ENCODE data around the gene IGLON5.
A peak's percentile ranks its signal among the peaks of the same experiment; 100 is the strongest.

IGLON5 gene

DNA sequence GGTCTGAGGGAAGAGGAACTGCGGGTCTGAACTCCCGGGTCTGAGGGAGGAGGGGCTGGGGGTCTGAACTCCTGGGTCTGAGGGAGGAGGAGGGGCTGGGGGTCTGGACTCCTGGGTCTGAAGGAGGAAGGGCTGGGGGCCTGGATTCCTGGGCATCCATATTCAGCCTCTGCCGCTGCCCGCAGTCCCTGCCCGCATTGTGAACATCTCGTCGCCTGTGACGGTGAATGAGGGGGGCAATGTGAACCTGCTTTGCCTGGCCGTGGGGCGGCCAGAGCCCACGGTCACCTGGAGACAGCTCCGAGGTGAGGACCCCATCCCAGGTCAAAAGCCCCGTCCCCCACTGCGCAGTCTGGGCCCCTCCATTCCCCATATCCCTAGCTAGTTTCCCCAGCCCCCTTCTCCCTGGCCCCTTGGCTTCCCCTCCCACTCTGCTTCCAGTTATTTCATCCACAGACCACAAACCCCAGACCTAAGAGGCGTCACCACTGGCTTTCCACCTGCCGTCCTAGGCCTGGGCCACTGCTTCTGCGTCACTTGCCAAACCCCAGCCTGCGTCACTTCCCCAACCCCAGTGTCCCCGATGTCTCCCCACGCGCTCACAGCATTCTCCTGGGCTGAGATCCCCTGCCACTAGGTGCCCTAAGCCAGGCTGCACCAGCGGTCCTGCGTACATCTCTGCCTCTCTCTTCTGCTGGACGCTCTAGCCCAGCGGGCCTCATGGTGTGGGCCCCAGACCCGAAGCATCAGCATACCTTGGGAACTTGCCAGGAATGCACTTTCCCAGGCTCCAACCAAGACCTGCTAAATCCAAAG is 13.9 kb downstream of the IGLON5 start:
- no peak for TF ChIP-seq CTCF (IDR thresholded peaks at IDR 0.05; ENCODE audit: extremely low read depth, missing control alignments)
- no peak for DNase-seq (ENCODE audit: low spot score)

DNA sequence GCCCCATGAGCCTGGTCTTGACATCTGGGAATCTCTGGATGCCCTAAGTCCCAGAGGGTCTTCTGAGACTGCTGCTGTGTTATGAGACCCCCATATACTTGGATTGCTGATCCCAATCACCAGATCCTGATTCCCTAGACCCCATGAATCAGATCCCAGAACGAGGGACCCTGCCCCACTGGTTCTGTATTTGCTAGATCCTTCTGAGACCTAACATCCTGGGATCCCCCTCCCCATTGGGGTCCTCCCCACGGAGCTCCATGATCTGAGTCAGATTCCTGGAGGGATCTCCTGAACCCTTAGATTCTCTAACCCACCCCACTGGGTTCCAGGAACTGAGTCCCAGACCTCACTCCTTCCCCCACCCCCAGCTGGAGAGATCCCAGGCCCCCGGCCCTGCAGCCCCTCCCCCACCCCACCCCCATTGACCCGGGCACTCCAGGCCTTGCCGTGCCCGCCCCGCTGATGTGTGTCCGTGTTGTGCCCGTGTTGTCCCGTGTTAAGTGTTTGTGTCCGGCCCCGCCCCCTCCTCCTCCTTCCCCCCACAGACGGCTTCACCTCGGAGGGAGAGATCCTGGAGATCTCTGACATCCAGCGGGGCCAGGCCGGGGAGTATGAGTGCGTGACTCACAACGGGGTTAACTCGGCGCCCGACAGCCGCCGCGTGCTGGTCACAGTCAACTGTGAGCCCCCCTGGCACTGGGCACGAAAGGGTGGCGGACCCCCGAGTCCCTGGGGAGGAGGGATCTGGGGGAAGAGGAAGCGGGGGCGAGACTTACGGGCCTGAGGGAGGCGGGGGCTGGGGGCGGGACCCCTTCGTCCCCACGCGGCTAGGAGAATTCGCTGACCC is 15.0 kb downstream of the IGLON5 start:
- TF ChIP-seq CTCF (IDR thresholded peaks at IDR 0.05; ENCODE audit: extremely low read depth, missing control alignments): no peak
- no peak for DNase-seq (ENCODE audit: low spot score)

GRCh38 chr19:51327066-51328001 is 15.9 kb downstream of the IGLON5 start:
- peak; percentile 17 for TF ChIP-seq CTCF (IDR thresholded peaks at IDR 0.05; ENCODE audit: extremely low read depth, missing control alignments)
- DNase-seq (ENCODE audit: low spot score): peak; percentile 91

DNA sequence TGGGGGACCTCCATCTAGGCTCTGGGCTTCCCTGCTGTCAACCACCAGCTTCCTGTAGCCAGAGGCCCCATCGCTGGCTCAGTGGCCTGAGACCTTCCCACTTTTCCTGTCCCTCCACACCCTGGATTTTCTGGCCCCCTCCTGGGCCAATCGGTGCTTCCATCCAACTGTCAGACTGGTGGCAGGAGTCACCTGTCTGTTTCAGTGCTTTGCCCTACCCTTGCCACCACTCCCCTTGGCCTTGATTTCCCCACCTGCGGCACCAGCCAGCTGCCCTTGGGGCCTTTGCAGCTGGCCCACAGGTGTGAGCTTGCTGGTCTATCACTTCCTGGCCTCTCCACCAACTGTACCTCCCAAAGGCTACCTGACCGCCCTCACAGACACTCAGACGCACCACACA is 18.0 kb downstream of the IGLON5 start:
- no peak for TF ChIP-seq CTCF (IDR thresholded peaks at IDR 0.05; ENCODE audit: extremely low read depth, missing control alignments)
- DNase-seq (ENCODE audit: low spot score): no peak

DNA sequence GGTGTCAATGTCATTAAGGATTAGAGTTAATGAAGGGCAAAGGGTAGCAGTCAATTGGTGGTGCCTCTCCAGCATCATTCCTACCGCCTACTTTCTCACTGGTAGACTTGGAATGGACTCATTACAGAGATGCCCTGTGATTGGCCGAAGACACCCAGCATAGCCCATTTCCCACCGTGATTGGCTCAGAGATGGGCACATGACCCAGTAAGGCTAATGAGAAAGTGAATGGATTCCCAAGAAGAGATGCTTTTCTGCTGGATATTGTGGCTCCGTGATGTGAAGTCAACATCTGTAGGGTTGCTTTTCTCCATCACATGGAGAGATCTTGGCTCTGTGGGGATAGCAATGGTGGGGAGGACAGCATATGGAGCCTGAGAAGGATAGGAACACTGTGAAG is 18.9 kb downstream of the IGLON5 start:
- TF ChIP-seq CTCF (IDR thresholded peaks at IDR 0.05; ENCODE audit: extremely low read depth, missing control alignments): no peak
- DNase-seq (ENCODE audit: low spot score): no peak

DNA sequence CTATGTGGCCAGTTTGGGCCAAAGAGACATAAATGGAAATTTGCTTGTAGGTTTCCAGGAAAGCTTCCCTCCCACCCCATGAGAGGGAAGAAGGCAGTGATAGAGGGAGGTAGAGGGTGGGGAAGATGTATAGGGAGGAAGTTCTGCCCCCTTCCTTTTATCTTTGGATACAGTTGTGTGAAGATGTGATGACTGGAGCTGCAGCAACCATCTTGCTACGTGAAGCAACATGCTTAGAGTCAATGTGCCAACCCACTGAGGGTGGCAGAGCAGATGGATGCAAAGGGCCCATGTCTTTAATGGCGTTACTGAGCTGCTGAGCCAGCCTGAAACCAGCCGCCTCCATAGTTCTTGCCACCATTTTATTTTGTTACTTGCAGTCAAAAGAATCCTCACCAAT is 19.7 kb downstream of the IGLON5 start:
- TF ChIP-seq CTCF (IDR thresholded peaks at IDR 0.05; ENCODE audit: extremely low read depth, missing control alignments): no peak

More for the DNA sequence above, 19.7 kb downstream of the IGLON5 start:
- no peak for DNase-seq (ENCODE audit: low spot score)

Measured in GM20000 (cell line).